GM12874 (cell line): Measurements from ENCODE around the gene TP53I11.

Source experiments
- TF ChIP-seq, protein P1 (sequence below): IDR thresholded peaks from 2 replicates; pipeline ENCODE4 v1.5.1; 2011; ENCODE audit warnings: low read depth, mild to moderate bottlenecking, control low read depth, low read length, moderate library complexity; ENCODE audit not compliant: insufficient read depth

TP53I11 gene

DNA sequence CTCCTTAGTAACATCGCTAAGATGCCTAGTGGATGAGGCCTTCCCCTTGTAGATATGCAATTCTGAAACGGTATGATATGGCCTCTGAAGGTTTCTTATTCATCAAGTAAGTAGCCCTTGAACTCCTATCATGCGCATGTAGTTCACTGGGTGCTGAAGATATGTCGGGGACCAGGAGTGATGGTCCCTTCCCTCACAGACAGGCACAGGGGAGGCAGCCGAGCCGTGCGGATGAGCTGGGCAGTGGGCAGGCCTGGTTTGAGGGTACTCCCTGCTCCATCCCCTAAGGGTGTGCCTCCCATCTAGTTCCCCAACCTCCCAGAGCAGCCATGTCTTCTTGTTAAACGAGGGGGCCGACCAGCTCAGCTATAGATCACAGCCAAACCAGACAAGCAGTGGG lies 40.1 kb downstream of the TP53I11 start:
- TF ChIP-seq, protein P1, sequence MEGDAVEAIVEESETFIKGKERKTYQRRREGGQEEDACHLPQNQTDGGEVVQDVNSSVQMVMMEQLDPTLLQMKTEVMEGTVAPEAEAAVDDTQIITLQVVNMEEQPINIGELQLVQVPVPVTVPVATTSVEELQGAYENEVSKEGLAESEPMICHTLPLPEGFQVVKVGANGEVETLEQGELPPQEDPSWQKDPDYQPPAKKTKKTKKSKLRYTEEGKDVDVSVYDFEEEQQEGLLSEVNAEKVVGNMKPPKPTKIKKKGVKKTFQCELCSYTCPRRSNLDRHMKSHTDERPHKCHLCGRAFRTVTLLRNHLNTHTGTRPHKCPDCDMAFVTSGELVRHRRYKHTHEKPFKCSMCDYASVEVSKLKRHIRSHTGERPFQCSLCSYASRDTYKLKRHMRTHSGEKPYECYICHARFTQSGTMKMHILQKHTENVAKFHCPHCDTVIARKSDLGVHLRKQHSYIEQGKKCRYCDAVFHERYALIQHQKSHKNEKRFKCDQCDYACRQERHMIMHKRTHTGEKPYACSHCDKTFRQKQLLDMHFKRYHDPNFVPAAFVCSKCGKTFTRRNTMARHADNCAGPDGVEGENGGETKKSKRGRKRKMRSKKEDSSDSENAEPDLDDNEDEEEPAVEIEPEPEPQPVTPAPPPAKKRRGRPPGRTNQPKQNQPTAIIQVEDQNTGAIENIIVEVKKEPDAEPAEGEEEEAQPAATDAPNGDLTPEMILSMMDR: no peak

DNA sequence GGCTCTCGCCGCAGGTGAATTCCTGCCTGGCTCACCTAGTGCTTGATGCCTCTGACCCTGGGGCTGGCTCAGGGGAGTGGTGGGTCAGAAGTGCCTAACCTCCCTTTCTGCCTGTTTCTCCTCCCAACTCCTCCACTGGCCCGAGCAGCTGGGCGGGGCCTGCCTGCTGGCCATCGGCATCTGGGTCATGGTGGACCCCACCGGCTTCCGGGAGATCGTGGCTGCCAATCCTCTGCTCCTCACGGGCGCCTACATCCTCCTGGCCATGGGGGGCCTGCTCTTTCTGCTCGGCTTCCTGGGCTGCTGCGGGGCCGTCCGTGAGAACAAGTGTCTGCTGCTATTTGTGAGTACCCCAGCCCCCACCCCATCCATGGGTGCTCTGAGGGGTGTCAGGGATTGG lies 41.1 kb downstream of the TP53I11 start:
- TF ChIP-seq, protein P1: no peak

DNA sequence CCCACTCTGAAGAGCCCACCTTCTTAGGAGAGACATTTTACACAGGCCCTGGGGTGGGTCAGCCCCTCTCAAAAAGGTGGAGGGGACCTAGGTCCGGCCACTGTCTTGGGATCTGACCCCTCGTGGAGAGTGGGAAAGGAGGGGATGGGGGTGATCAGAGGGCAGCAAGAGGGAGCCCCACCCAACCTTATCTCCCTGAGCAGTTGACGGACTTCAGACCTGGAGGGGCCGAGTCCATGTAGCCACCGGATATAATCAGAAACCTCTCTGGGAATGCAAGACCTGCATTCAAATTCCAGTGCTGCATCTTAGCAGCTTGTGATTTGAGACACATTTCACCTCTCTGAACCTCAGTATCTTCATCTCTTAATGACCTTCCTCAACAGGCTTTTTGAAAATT lies 44.0 kb downstream of the TP53I11 start:
- TF ChIP-seq, protein P1: no peak

DNA sequence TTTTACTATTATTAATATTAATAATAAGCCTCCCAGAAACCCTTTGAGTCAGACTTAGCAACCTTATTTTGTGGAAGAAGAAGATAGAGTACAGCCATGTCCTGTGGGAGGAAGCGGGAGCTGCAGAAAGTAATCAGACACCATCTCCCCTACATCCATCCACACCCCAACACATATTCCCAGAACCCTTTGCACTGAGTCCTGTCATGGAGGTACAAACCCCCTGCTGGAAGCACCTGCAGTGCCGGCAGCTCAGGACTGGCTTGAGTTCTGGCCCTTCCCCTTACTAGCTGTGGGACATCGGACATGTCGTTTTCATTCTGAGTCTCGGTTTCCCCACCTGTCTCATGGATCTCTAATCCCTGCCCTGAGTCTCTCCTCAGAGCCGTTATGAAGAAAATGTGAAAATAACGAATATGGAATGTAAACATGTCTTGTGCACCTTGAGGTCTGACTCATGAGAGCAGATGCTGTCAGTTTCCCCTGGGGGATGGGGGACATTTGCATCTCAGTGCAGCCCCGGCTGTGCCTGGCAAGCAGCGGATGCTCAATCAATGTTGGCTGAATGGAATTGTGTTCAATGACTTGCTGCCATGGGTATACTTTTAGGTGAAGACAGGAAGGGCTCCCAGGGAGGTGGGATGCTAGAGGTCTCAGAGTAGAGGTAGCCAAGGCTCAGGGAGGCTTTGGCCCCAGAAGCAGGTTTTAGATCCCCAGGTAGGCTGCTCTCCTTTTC lies 45.4 kb downstream of the TP53I11 start:
- TF ChIP-seq, protein P1: no peak

DNA sequence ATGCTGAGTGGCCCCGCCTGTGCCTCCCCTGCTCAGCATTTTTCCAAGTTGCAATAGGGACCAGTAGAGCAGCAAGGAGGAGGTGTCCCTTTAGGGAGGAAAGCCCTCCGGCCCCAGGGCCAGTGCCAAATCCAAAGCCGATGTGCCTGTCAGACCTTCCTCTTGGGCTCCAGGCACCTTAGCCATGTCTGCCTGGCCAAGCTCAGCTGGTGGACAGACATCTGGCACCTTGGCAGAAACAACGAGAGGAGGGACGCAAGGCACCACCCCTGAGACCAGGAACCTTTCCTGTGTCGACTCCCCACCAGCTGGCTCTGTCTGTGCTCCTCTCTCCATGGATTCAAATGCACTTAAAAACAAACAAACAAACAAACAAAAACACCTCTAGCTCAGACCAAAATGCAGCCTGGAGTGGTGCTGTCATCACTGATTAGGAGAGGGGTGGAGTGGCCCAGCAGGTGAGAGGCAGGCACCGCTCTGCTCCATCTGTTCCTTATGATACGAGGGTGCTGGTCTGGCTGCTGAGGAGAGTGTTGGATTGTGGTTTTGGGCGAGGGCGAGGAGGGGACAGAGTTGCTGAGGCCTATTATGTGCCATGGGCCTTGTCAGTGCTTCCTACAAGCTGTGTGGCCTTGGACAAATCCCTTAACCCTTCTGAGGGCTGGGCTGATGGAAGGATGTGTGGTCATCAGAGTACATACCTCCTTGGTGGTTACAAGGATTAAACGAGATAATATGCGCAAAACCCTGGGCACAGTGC lies 46.2 kb downstream of the TP53I11 start:
- TF ChIP-seq, protein P1: no peak

DNA sequence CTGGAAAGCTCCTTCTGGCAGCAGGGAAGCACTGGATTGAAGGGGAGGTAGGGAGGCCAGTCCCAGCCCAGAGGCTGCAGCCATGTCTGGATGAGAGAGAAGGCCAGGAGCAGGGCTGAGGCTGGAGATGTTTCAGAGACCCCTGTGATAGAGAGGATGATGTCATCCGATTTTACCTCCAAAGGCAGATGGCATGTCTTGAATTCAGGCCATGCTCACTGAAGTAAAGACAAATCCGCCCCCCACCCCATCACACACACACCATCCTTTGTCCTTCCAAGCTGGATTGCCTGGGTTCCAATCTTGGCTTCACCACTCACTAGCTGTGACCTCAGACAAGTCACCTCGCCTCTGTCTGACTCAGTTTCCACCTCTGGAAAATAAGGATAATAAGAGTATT lies 47.2 kb downstream of the TP53I11 start:
- TF ChIP-seq, protein P1: no peak

DNA sequence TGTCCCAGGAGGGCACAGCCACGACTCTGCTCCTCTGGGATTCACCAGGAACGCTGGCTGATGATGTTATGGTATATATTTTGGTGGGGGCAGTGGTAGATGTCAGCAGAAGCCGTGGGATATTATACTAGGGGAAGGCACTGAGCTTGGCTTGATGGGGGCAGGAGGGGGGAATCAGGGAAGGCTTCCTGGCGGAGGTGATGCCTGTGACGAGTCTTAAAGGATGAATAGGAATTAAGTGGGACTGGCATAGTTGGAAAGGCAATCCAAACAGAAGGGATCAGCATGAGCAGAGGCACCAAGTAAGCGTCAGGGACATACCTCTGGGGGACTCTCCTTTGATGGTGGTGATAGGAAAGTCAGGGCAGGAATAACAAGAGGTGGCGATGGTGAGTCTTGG lies 47.6 kb downstream of the TP53I11 start:
- TF ChIP-seq, protein P1: no peak
